ENCODE results near the gene CYP46A1.
A peak's percentile ranks its signal among the peaks of the same experiment; 100 is the strongest.

CYP46A1 gene

GRCh38 chr14:99668307-99669295 is 15.5 kb upstream of the CYP46A1 start:
- H3K36me3 ChIP-seq (ENCODE audit: control insufficient read depth in 4 of 4, insufficient read depth in 4 of 4, low read length in 3 of 4) = no peaks in the 10 kb centered on the region
- H3K4me3 ChIP-seq (ENCODE audit: control insufficient read depth in 1 of 7, extremely low read depth in 1 of 7, insufficient read depth in 4 of 7, low read depth in 2 of 7, low read length in 6 of 7) = no peak overlapping the region
- peaks cover 0 to 40% (median 7%) of the 10 kb centered on the region in 5 experiments for H3K27me3 ChIP-seq (replicated peaks in 2 of 5; ENCODE audit: control insufficient read depth in 4 of 5, insufficient read depth in 5 of 5, low read length in 4 of 5)
- no peak for DNase-seq
- H3K4me1 ChIP-seq (ENCODE audit: control extremely low read depth in 1 of 4, control insufficient read depth in 4 of 4, insufficient read depth in 4 of 4, low read length in 3 of 4) = no peaks in the 10 kb centered on the region
- 93% methylated on average over 21 of the region's 27 CpGs for WGBS (ENCODE audit: insufficient coverage)
- ChIA-PET CTCF (interaction anchor here (0.6 to 2.0 kb wide), 4 partner anchors 9 to 92 kb away, joined by 3 to 5 read pairs (median 4); no protein-coding TSS in a partner anchor), POLR2A (interaction anchor here (0.6 kb wide), 1 partner anchor 224 kb away, joined by 3 read pairs; no protein-coding TSS in a partner anchor)
- H3K9me3 ChIP-seq (ENCODE audit: control extremely low read depth in 1 of 5, control insufficient read depth in 4 of 5, insufficient read depth in 2 of 5, low read depth in 1 of 5, low read length in 4 of 5) = no peaks in the 10 kb centered on the region
- no peak overlapping the region for H3K27ac ChIP-seq (ENCODE audit: insufficient read depth in 1 of 2, low read depth in 1 of 2, low read length in 2 of 2, poor library complexity in 1 of 2, severe bottlenecking in 2 of 2)

- CTCF ChIA-PET = no interaction called here
- H3K27ac ChIP-seq (ENCODE audit: insufficient read depth in 1 of 2, low read depth in 1 of 2, low read length in 2 of 2, poor library complexity in 1 of 2, severe bottlenecking in 2 of 2) = no peak overlapping the region
- WGBS (ENCODE audit: insufficient coverage) = 81% methylated on average over 11 of the region's 14 CpGs
- no peaks in the 10 kb centered on the region for H3K4me1 ChIP-seq (ENCODE audit: control extremely low read depth in 1 of 4, control insufficient read depth in 4 of 4, insufficient read depth in 4 of 4, low read length in 3 of 4)
- no peak for DNase-seq
- POLR2A ChIA-PET = no interaction called here
- H3K4me3 ChIP-seq (ENCODE audit: control insufficient read depth in 1 of 7, extremely low read depth in 1 of 7, insufficient read depth in 4 of 7, low read depth in 2 of 7, low read length in 6 of 7) = no peak overlapping the region
- no peaks in the 10 kb centered on the region for H3K9me3 ChIP-seq (ENCODE audit: control extremely low read depth in 1 of 5, control insufficient read depth in 4 of 5, insufficient read depth in 2 of 5, low read depth in 1 of 5, low read length in 4 of 5)
- no peaks in the 10 kb centered on the region for H3K36me3 ChIP-seq (ENCODE audit: control insufficient read depth in 4 of 4, insufficient read depth in 4 of 4, low read length in 3 of 4)
- peaks cover 0 to 46% (median 11%) of the 10 kb centered on the region in 5 experiments for H3K27me3 ChIP-seq (replicated peaks in 2 of 5; ENCODE audit: control insufficient read depth in 4 of 5, insufficient read depth in 5 of 5, low read length in 4 of 5)
Measured at GRCh38 chr14:99670361-99671234, 13.5 kb upstream of the CYP46A1 start.

- POLR2A ChIA-PET = no interaction called here
- Histone ChIP-seq H3K36me3 (ENCODE audit: control insufficient read depth in 4 of 4, insufficient read depth in 4 of 4, low read length in 3 of 4) (no peaks in the 10 kb centered on the region), H3K4me1 (ENCODE audit: control extremely low read depth in 1 of 4, control insufficient read depth in 4 of 4, insufficient read depth in 4 of 4, low read length in 3 of 4) (no peaks in the 10 kb centered on the region), H3K27me3 (replicated peaks in 2 of 5; ENCODE audit: control insufficient read depth in 4 of 5, insufficient read depth in 5 of 5, low read length in 4 of 5) (peaks cover 0 to 53% (median 11%) of the 10 kb centered on the region in 5 experiments), H3K9me3 (ENCODE audit: control extremely low read depth in 1 of 5, control insufficient read depth in 4 of 5, insufficient read depth in 2 of 5, low read depth in 1 of 5, low read length in 4 of 5) (no peaks in the 10 kb centered on the region), H3K4me3 (ENCODE audit: control insufficient read depth in 1 of 7, extremely low read depth in 1 of 7, insufficient read depth in 4 of 7, low read depth in 2 of 7, low read length in 6 of 7) (no peak overlapping the region), H3K27ac (ENCODE audit: insufficient read depth in 1 of 2, low read depth in 1 of 2, low read length in 2 of 2, poor library complexity in 1 of 2, severe bottlenecking in 2 of 2) (no peak overlapping the region)
- WGBS (ENCODE audit: insufficient coverage) = 84% methylated on average over 16 of the region's 20 CpGs
- DNase-seq = no peak
- CTCF ChIA-PET = interaction anchor here (1.2 kb wide), 1 partner anchor 11 kb away, joined by 3 read pairs; no protein-coding TSS in a partner anchor
Measured at GRCh38 chr14:99671235-99672224, 12.6 kb upstream of the CYP46A1 start.

GRCh38 chr14:99672506-99673304 is 11.4 kb upstream of the CYP46A1 start:
- Histone ChIP-seq H3K9me3 (ENCODE audit: control extremely low read depth in 1 of 5, control insufficient read depth in 4 of 5, insufficient read depth in 2 of 5, low read depth in 1 of 5, low read length in 4 of 5) (peaks cover 0 to 9% (median 3%) of the 10 kb centered on the region in 5 experiments), H3K4me3 (ENCODE audit: control insufficient read depth in 1 of 7, extremely low read depth in 1 of 7, insufficient read depth in 4 of 7, low read depth in 2 of 7, low read length in 6 of 7) (no peak overlapping the region), H3K27me3 (replicated peaks in 2 of 5; ENCODE audit: control insufficient read depth in 4 of 5, insufficient read depth in 5 of 5, low read length in 4 of 5) (peaks cover 0 to 64% (median 11%) of the 10 kb centered on the region in 5 experiments), H3K36me3 (ENCODE audit: control insufficient read depth in 4 of 4, insufficient read depth in 4 of 4, low read length in 3 of 4) (no peaks in the 10 kb centered on the region), H3K27ac (ENCODE audit: insufficient read depth in 1 of 2, low read depth in 1 of 2, low read length in 2 of 2, poor library complexity in 1 of 2, severe bottlenecking in 2 of 2) (no peak overlapping the region), H3K4me1 (ENCODE audit: control extremely low read depth in 1 of 4, control insufficient read depth in 4 of 4, insufficient read depth in 4 of 4, low read length in 3 of 4) (no peaks in the 10 kb centered on the region)
- CTCF ChIA-PET = interaction anchor here (1.2 kb wide), 1 partner anchor 10 kb away, joined by 3 read pairs; no protein-coding TSS in a partner anchor
- 78% methylated on average over 7 of the region's 11 CpGs for WGBS (ENCODE audit: insufficient coverage)
- POLR2A ChIA-PET = no interaction called here
- peak in 2 of 3 donors; percentile 45 to 50 for DNase-seq

GRCh38 chr14:99673305-99674063 is 10.6 kb upstream of the CYP46A1 start:
- DNase-seq = no peak
- 96% methylated on average over 4 of the region's 8 CpGs for WGBS (ENCODE audit: insufficient coverage)
- CTCF ChIA-PET = interaction anchor here (1.2 kb wide), 1 partner anchor 9 kb away, joined by 3 read pairs; no protein-coding TSS in a partner anchor
- Histone ChIP-seq H3K27ac (ENCODE audit: insufficient read depth in 1 of 2, low read depth in 1 of 2, low read length in 2 of 2, poor library complexity in 1 of 2, severe bottlenecking in 2 of 2) (no peak overlapping the region), H3K36me3 (ENCODE audit: control insufficient read depth in 4 of 4, insufficient read depth in 4 of 4, low read length in 3 of 4) (no peaks in the 10 kb centered on the region), H3K4me1 (ENCODE audit: control extremely low read depth in 1 of 4, control insufficient read depth in 4 of 4, insufficient read depth in 4 of 4, low read length in 3 of 4) (no peaks in the 10 kb centered on the region), H3K9me3 (ENCODE audit: control extremely low read depth in 1 of 5, control insufficient read depth in 4 of 5, insufficient read depth in 2 of 5, low read depth in 1 of 5, low read length in 4 of 5) (peaks cover 0 to 16% (median 9%) of the 10 kb centered on the region in 5 experiments), H3K27me3 (replicated peaks in 2 of 5; ENCODE audit: control insufficient read depth in 4 of 5, insufficient read depth in 5 of 5, low read length in 4 of 5) (peaks cover 0 to 71% (median 11%) of the 10 kb centered on the region in 5 experiments), H3K4me3 (ENCODE audit: control insufficient read depth in 1 of 7, extremely low read depth in 1 of 7, insufficient read depth in 4 of 7, low read depth in 2 of 7, low read length in 6 of 7) (no peak overlapping the region)
- POLR2A ChIA-PET = no interaction called here
